ENCODE data around the gene SRP72. TPM values are rescaled to one million over a fixed set of nuclear protein-coding genes. Genes with fewer than 3 reads are reported as not detected.

SRP72 gene
- polyA plus RNA-seq, 1 donor from 2014 or later = 57.0 TPM

- no peaks in the 10 kb centered on the region for H3K27me3 ChIP-seq (ENCODE audit: insufficient read depth, low read depth, low read length)
- no peaks in the 10 kb centered on the region for H3K9me3 ChIP-seq (ENCODE audit: low read length)
- no peak overlapping the region for H3K4me2 ChIP-seq (ENCODE audit: low read length)
- H3K79me2 ChIP-seq (replicated peaks; ENCODE audit: insufficient read depth, low read length) = no peaks in the 10 kb centered on the region
- H3K9me2 ChIP-seq (ENCODE audit: insufficient read depth, low read length) = no peaks in the 10 kb centered on the region
- H4K20me1 ChIP-seq (ENCODE audit: insufficient read depth) = no peaks in the 10 kb centered on the region
- H3K36me3 ChIP-seq (ENCODE audit: insufficient read depth, low read length) = no peaks in the 10 kb centered on the region
- H3K4me3 ChIP-seq (ENCODE audit: low read length) = no peak overlapping the region
- H3F3A ChIP-seq (ENCODE audit: insufficient read depth, low read length, poor library complexity, severe bottlenecking) = no peaks in the 10 kb centered on the region
- no peak overlapping the region for H2AFZ ChIP-seq (ENCODE audit: low read depth, low read length)
- no peak overlapping the region for H3K27ac ChIP-seq (ENCODE audit: low read length)
- H3K9ac ChIP-seq (ENCODE audit: low read length) = no peak overlapping the region
- TF ChIP-seq POLR2AphosphoS5 (IDR thresholded peaks at IDR 0.05) (no peak), EP300 (conservative IDR thresholded peaks at IDR 0.05; ENCODE audit: poor library complexity, severe bottlenecking) (no peak), REST (IDR thresholded peaks at IDR 0.05; ENCODE audit: borderline replicate concordance) (no peak), CTCF (IDR thresholded peaks at IDR 0.05; ENCODE audit: poor library complexity, severe bottlenecking) (no peak)
Measured at GRCh38 chr4:56550642-56551041, 83.2 kb downstream of the SRP72 start.

- Histone ChIP-seq H2AFZ (ENCODE audit: low read depth, low read length) (no peak overlapping the region), H3K27me3 (ENCODE audit: insufficient read depth, low read depth, low read length) (no peaks in the 10 kb centered on the region), H3F3A (ENCODE audit: insufficient read depth, low read length, poor library complexity, severe bottlenecking) (no peaks in the 10 kb centered on the region), H3K4me2 (ENCODE audit: low read length) (no peak overlapping the region), H3K36me3 (ENCODE audit: insufficient read depth, low read length) (no peaks in the 10 kb centered on the region), H3K4me3 (ENCODE audit: low read length) (no peak overlapping the region), H4K20me1 (ENCODE audit: insufficient read depth) (no peaks in the 10 kb centered on the region), H3K79me2 (replicated peaks; ENCODE audit: insufficient read depth, low read length) (no peaks in the 10 kb centered on the region), H3K27ac (ENCODE audit: low read length) (no peak overlapping the region), H3K9me3 (ENCODE audit: low read length) (no peaks in the 10 kb centered on the region), H3K9ac (ENCODE audit: low read length) (no peak overlapping the region), H3K9me2 (ENCODE audit: insufficient read depth, low read length) (no peaks in the 10 kb centered on the region)
- TF ChIP-seq POLR2AphosphoS5 (IDR thresholded peaks at IDR 0.05) (no peak), EP300 (conservative IDR thresholded peaks at IDR 0.05; ENCODE audit: poor library complexity, severe bottlenecking) (no peak), TAF1 (IDR thresholded peaks at IDR 0.05; ENCODE audit: low read depth) (no peak), CTCF (IDR thresholded peaks at IDR 0.05; ENCODE audit: poor library complexity, severe bottlenecking) (no peak), MXI1 (conservative IDR thresholded peaks at IDR 0.05; ENCODE audit: poor library complexity, severe bottlenecking) (no peak), REST (IDR thresholded peaks at IDR 0.05; ENCODE audit: borderline replicate concordance) (no peak), SMC3 (conservative IDR thresholded peaks at IDR 0.05; ENCODE audit: poor library complexity) (no peak)
Measured at GRCh38 chr4:56551516-56551915, 84.1 kb downstream of the SRP72 start.

Data from neural cell (in vitro differentiated cells).